Kidney epithelial cell (primary cell): ENCODE data around the gene MAT2B. TPM values are rescaled to one million over a fixed set of nuclear protein-coding genes. Genes with fewer than 3 reads are reported as not detected.

Experiments used
- DNase-seq: peaks from one replicate; pipeline ENCODE4 v3.0.0-alpha.2; 2010; ENCODE audit warnings: low read depth
- H3K27me3 ChIP-seq: 2 replicates; pipeline ENCODE4 v1.6.0; 2011; ENCODE audit warnings: low read length; ENCODE audit not compliant: control insufficient read depth, insufficient read depth
- H3K36me3 ChIP-seq: 2 replicates; pipeline ENCODE4 v1.5.1; 2011; ENCODE audit warnings: low read length; ENCODE audit not compliant: control insufficient read depth, insufficient read depth
- H3K4me3 ChIP-seq: 2 replicates; pipeline ENCODE4 v1.5.1; 2011; ENCODE audit warnings: low read depth, mild to moderate bottlenecking, control low read depth, low read length
- CTCF ChIP-seq: IDR thresholded peaks from 2 replicates; pipeline ENCODE4 v1.5.1; 2011; ENCODE audit warnings: mild to moderate bottlenecking, moderate library complexity, low read length, control low read depth, inconsistent platforms; ENCODE audit not compliant: insufficient read depth, poor library complexity, severe bottlenecking
- total RNA-seq: library from RNA; depleted of rRNA; stranded (reverse); fragments of >200 nt; gene quantifications from 2 replicates; pipeline ENCODE4 v1.2.3, GENCODE V29; 2015

The MAT2B gene
- total RNA-seq, 1 donor from 2014 or later = 61.1 TPM

GRCh38 chr5:163561339-163561738, 55.9 kb downstream of the MAT2B start:
- peaks cover 19% of the 10 kb centered on the region for H3K27me3 ChIP-seq
- H3K36me3 ChIP-seq = no peaks in the 10 kb centered on the region
- no peak for TF ChIP-seq CTCF
- H3K4me3 ChIP-seq = no peak overlapping the region
- DNase-seq = no peak

GRCh38 chr5:163562071-163562470, 56.7 kb downstream of the MAT2B start:
- DNase-seq = no peak
- no peak overlapping the region for H3K4me3 ChIP-seq
- no peak for TF ChIP-seq CTCF
- peaks cover 24% of the 10 kb centered on the region for H3K27me3 ChIP-seq
- H3K36me3 ChIP-seq = no peaks in the 10 kb centered on the region

GRCh38 chr5:163563112-163563511, 57.7 kb downstream of the MAT2B start:
- no peak for DNase-seq
- no peak for TF ChIP-seq CTCF
- H3K36me3 ChIP-seq = no peaks in the 10 kb centered on the region
- H3K27me3 ChIP-seq = peaks cover 28% of the 10 kb centered on the region
- no peak overlapping the region for H3K4me3 ChIP-seq

- TF ChIP-seq CTCF = no peak
- Histone ChIP-seq H3K27me3 (peaks cover 28% of the 10 kb centered on the region), H3K36me3 (no peaks in the 10 kb centered on the region), H3K4me3 (no peak overlapping the region)
- DNase-seq = no peak
Observed at GRCh38 chr5:163563880-163564279, 58.5 kb downstream of the MAT2B start.

- TF ChIP-seq CTCF = peak; percentile 84
- Histone ChIP-seq H3K36me3 (no peaks in the 10 kb centered on the region), H3K4me3 (no peak overlapping the region), H3K27me3 (peaks cover 28% of the 10 kb centered on the region)
- no peak for DNase-seq
Observed at GRCh38 chr5:163564321-163564938, 59.0 kb downstream of the MAT2B start.

GRCh38 chr5:163565492-163565891, 60.1 kb downstream of the MAT2B start:
- H3K4me3 ChIP-seq = peak overlapping the region; percentile 30
- no peak for TF ChIP-seq CTCF
- DNase-seq = no peak
- H3K36me3 ChIP-seq = no peaks in the 10 kb centered on the region
- H3K27me3 ChIP-seq = peaks cover 30% of the 10 kb centered on the region
